Epidermal melanocyte (primary cell): ENCODE data around the gene LRRC30.

Source experiments
- DNase-seq: peaks from one replicate; pipeline ENCODE4 v3.0.0; 2011; ENCODE audit warnings: low spot score; ENCODE audit not compliant: insufficient read length

LRRC30 gene

DNA sequence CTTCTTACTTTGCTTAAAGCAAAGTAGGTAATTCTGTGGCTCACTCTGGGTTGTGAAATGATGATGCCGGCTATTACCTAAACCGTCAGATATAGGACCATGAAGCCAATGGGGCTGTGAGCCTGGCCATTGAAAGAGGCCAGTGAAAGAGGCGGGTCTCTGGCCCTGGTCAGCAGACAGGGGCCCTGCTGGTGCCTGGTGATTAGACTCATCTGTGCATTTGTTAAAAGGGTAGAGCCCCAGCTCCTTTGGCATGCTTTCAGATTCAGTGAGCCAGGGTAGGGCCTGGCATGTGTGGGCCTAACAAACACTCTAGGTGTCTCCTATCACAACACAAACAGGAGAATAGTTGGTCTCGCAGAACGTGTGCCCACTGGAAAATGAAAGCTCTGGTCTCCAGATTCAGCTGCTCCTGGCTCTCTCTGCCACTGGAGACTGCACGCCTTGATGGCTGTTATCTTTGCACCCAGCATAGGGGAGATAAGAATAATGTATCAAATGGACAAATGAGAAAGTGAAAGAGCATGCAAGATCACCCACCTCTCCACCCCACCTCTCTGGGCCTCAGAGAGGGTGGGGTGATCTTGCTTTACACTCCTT lies 6.9 kb downstream of the LRRC30 start:
- no peak for DNase-seq

DNA sequence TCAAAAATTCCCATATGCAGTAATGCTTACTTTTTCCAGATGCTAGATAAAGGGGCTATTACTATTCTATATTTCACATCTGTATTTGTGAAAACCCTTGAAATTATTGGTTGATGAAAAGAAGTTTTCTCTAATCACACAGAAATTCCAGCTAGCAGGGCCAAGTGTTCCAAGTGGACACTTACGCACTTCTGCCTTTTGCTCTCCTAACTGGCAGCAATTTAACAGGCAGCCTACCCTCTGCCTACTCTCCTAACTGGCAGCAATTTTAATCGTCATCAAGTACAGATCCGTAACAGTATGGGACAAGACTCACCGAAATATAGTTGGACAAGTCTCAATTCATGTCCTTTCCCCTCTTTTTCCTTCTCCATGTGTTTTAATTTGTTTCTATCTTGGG lies 12.0 kb downstream of the LRRC30 start:
- no peak for DNase-seq

DNA sequence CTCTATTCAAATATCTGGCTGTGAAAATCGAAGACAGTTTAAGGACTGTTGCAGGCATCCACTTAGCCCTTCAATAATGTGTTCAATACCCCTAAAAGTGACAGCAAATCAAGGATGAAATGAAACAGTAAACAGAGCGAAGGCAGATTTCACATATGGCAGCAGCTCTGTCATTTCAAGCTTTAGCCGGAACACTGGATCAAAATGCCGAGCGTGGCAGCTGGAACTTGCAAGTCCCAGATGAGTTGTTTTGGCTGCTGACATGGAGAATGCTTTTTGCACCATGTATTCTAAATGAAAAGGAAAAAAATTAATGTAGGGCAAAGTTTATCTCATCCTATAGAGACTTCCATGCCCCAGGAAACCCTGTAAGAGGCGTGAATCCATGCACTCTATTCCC lies 18.0 kb downstream of the LRRC30 start:
- no peak for DNase-seq

DNA sequence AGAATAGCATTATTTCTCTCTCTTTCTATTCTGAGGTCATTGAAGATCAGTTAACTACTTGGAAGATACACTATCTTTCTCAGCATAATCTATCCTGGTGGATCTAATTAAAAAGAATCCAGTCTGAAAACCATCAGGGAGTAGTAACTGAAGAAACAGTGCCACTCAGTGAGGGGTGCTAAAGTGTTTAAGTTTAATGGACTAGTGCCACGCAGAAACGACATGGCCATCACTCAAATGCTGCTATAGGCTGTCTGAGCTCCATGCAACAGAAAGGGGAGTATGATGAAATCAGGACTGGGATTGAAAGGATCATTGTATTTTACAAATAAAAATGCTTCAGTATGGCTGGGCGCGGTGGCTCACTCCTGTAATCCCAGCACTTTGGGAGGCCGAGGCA lies 23.3 kb downstream of the LRRC30 start:
- no peak for DNase-seq

DNA sequence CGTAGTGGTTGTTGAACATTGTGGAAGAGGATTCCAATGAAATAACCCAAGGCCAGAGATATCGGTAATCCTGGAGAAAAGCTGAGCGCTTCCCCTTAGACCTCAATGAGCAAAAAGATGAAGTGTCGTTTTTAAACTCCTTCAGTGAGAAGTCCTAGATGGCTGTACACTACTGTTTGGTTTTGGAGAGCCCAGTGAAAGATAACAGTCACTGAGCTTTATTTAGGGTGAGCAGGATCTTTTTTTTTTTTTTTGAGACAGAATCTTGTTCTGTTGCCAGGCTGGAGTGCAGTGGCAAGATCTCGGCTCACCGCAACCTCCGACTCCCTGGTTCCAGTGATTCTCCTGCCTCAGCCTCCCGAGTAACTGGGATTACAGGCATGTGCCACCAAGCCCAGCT lies 24.2 kb downstream of the LRRC30 start:
- no peak for DNase-seq

DNA sequence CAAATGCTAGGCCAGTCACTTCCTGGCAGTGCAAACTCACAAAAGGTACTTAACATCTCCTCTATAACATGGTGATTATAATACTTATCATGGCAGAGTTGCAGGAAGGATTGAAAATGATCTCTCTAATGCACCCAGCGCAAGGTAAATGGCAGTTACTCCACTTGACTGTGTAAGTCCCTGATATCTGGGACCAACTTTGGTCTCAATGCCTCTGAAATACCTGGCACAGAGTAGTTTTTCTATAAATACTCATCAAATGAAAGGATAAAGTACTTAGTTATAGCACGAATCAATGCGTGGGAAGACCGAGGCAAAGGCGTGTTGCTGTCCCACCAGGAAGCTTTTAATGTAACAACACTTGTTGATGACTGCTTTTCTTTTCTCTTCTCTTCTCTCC lies 24.8 kb downstream of the LRRC30 start:
- no peak for DNase-seq

DNA sequence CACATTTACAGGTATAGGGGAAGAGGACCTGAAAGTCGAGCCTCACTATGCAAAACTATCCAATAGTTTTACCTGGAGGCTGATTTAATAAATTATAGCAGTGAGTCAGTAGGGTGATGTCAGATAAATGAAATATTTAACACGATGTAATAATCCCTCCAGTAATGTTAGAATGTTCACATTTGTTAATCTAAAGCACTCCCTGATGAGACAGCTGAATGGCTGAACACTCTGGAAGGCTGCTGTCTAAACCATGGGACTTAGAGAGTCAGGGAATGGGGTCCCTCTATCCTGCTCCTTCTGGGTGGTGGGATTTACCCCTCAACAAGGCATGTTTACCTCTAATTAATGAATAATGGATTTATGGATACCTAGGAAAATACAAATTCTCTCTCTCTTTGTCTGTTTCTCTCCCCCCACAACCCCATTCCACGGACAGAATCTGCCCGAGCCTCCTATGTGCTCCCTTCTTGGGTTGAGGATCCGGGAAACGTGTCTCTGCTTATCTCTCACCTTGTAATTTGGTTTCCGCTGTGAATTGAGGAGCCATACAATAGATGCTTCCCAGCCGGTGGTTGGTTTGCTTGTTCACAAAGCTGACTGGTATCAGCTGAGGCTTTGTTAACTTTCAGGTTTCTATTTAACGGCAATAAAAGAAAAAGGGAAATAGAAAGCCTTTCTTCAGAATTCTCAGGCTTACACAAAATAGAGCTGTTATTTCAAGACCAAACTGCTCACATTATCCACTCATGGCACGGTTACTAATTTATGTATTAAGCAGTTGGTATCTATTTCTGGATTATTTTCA lies 25.9 kb downstream of the LRRC30 start:
- DNase-seq: no peak

DNA sequence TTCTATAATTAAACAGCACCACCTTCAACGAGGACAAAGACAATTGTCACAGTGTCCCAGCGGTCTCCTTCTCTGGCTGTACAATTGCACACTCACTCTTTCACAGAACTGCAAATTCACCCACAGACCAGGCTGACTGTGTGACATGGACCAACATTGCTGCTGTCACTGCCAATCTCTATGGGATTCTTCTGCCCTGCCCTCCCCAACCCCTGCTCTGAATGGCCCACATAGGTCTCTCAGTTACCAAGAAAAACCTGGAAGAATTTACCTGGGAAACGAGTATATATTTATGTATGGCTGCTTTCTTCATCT lies 26.5 kb downstream of the LRRC30 start:
- DNase-seq: no peak

DNA sequence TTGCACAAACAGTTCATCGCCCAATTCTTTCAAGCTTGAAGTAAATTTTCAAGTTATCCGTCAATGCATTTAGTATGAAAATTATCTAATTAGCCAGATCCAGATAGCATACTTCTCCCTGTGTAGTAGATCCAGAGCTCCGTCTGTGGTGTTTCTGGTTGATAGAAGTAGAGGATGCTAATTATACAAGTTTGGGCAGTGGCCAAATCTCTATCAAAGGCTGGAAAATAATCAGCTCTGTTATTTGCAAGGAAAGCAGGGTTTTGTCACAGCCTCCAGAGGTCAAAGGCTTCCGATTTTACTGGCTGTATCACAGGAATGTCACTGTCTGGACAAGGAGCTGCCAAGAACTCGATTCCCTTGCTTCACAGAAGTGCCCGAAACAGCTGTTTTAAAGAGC lies 28.6 kb downstream of the LRRC30 start:
- no peak for DNase-seq

DNA sequence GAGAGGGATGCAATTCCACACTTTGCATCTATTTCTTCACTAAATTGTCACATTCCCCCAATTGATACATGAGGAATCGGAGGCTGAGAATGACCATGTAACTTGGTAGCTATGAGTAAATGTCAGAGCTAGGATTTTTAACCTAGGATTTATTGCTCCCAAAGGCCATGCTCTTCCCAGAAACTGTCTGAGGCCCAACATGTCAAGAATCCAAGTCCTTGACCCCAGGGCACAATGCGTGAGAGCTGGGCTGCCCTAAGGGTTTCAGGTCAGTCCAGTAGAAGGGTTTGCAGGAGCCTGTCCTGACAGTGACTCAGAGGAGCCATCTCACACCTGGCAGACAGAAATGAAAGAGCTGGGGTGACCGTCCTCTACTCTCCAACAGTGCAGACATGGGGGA lies 30.3 kb downstream of the LRRC30 start:
- DNase-seq: no peak

DNA sequence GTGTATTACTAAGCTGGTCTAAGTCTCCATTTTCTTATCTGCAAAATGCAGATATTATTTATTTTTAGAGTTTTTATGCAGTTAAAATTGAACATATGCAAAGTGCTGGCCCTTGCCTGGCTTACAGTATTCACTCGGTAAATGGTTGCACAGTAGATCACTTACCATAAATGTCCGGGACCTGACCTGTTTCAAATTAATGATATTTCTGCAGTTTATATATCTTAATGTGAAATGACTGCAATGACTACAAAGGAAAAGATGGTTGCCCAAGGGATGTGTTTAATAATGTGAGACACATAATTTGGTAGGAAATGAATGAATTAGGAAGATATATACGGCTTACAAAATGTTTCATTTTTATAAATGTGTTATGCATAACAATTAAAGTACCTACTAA lies 37.1 kb downstream of the LRRC30 start:
- no peak for DNase-seq

DNA sequence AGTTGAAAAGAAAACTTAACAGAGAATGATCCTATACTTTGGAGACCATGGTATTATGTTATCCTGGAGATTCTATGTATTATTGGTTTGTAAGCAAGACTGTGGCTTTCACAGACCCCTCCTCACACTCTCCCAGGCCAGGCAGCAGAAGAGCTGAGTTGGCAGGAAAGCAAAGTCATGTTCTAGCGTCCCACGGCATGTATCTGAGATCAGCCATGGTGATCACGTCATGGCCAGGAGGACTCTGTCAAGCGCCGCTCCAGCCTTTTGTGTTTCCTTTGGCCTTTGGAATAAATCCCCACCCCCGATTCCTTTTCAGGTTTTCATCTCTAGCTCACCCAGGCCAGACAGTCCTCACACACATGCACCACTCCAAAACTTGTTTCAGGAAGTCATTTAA lies 39.1 kb downstream of the LRRC30 start:
- no peak for DNase-seq

DNA sequence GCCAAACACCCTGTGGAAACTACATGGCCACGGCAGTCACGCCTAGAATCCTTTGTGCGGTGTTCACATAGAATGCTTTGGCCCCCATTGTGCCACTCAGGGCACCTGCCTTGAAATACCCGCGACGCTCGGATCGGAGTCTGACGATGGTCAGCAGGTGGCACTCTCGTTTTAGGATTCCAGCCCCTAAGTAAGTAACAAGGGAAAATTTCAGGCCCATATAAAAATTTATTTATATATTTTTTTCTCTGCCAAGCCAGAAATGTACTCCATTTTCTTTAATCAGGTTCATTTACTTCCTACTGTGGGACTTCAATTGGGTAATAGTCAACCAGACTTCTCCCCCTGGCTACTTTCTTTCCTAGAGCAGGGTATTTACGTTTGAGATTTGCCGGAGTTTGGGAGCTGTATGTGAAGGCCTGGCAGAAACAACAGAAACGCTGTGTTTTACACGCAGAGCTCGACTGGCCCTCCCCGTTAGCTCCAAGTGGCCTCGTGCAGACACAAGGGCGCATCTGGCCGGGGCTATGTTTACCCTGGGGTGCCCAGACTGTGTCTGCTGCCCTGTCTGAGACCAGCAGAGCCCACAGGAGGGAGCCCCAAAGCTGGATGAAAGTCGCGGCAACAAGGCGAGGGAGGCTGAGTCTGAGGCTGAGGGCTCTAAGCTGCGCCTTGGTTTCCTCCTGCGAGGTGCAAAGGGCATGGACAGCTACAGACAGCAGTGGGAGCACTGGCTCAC lies 41.6 kb downstream of the LRRC30 start:
- peak; percentile 60 for DNase-seq

DNA sequence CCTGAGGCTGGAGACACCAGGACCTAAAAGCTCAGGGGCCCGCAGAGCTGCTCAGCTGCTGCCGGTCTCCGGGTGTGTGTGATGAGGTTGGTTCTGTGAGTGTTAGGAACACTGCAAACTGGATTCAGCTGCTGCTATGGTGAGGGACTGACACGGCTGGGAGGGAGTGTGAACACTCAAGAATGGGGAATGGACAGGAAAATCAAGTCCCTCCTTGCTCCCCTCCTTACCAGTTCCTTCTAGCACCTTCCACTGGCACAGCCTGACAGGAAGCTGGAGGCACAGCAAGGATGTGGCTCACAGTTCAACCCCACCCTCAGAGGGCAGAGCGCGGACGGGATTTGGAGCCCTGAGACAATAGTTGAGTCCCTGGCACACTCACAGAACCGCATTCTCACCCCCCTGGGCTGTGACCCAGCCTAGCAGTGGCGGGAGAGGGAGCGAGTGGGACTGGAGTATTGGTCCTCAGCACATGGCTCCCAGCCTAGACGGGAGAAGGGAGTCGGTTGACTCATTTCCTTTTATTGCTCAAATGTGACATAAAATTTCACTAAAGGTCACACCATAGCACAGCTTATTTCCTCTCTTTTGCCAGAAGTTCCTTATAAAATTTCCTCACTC lies 42.5 kb downstream of the LRRC30 start:
- DNase-seq: no peak

DNA sequence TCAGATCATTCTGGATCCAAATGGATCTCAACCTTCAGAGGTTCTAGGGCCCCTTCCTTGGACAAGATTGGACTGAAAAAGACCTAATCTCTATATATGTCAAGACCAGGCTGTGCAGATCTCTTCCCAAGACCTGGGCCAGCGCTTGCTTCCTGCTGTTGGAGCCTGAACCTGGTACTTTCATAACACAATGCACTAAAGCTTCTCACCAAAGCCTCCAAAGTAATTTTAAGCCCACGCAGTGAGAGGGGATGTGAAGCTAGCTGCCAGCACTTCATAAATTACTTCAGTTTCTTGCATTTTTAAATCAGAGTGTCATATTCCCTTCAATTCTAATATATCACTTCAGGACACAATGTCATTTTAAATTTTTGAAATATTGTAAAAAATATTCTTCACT lies 50.7 kb downstream of the LRRC30 start:
- DNase-seq: no peak
